Astrocyte of the cerebellum (primary cell): Measurements from ENCODE around the gene NOPCHAP1.

Source experiments
- DNase-seq: peaks from one replicate; pipeline ENCODE4 v3.0.0-alpha.2; 2011; ENCODE audit warnings: low read depth
- H3K4me3 ChIP-seq: 2 replicates; pipeline ENCODE4 v1.5.1; 2011; ENCODE audit warnings: mild to moderate bottlenecking, low read depth, low read length, moderate library complexity
- CTCF ChIP-seq: IDR thresholded peaks from 2 replicates; pipeline ENCODE4 v1.5.1; 2012; ENCODE audit warnings: low read length, low read depth, moderate library complexity, mild to moderate bottlenecking; ENCODE audit errors: missing control alignments
- in situ Hi-C: cut with HindIII; loops from 2 replicates; pipeline ENCODE4 v1.10.0; 2017; ENCODE audit warnings: low sequenced_read_pairs

NOPCHAP1 gene

GRCh38 chr12:104951759-104952509 is 34.2 kb upstream of the NOPCHAP1 start:
- DNase-seq, result no peak
- H3K4me3 ChIP-seq, result no peak overlapping the region
- TF ChIP-seq CTCF, result no peak
- in situ Hi-C loops, result no loop called here

GRCh38 chr12:104952816-104953215 is 33.3 kb upstream of the NOPCHAP1 start:
- no peak overlapping the region for H3K4me3 ChIP-seq
- no peak for TF ChIP-seq CTCF
- in situ Hi-C loops, result no loop called here
- no peak for DNase-seq

GRCh38 chr12:104953323-104953722 is 32.8 kb upstream of the NOPCHAP1 start:
- no peak overlapping the region for H3K4me3 ChIP-seq
- in situ Hi-C loops, result no loop called here
- no peak for TF ChIP-seq CTCF
- no peak for DNase-seq

GRCh38 chr12:104955703-104956102 is 30.4 kb upstream of the NOPCHAP1 start:
- TF ChIP-seq CTCF, result no peak
- in situ Hi-C loops, result no loop called here
- H3K4me3 ChIP-seq, result no peak overlapping the region
- DNase-seq, result no peak

- TF ChIP-seq CTCF, result no peak
- in situ Hi-C loops, result no loop called here
- no peak for DNase-seq
- peak overlapping the region; percentile 70 for H3K4me3 ChIP-seq
These were observed 29.0 kb upstream of the NOPCHAP1 start for GRCh38 chr12:104956870-104957718.

GRCh38 chr12:104957719-104958000 is 28.5 kb upstream of the NOPCHAP1 start:
- TF ChIP-seq CTCF, result no peak
- DNase-seq, result no peak
- in situ Hi-C loops, result no loop called here
- H3K4me3 ChIP-seq, result peak overlapping the region; percentile 70
